Adrenal gland (tissue), 5 donors: ENCODE measurements around the gene ERV3-1.

Source experiments
- POLR2A ChIP-seq, 2 donors: fragments of 450-650 bp; IDR thresholded peaks; one replicate each; pipeline ENCODE4 v1.6.1; 2017; ENCODE audit warnings: antibody characterized with exemption in 2 of 2, mild to moderate bottlenecking in 2 of 2, moderate library complexity in 1 of 2
- TF ChIP-seq, protein P1 (sequence below), 6 experiments: fragments of 450-650 bp in 4 of 6; fragments of 200-600 bp in 2 of 6; sonication (generic) in 1 of 6; IDR thresholded peaks; 1 replicate in 5 of 6; 2 replicates in 1 of 6; pipeline versions ENCODE4 v1.5.1 to v1.8.0; 2016 to 2021; ENCODE audit warnings: antibody characterized with exemption in 6 of 6, mild to moderate bottlenecking in 2 of 6, moderate library complexity in 1 of 6
- donor health status: DM: no; HTN: no; CAD: no.

- TF ChIP-seq, protein P1, sequence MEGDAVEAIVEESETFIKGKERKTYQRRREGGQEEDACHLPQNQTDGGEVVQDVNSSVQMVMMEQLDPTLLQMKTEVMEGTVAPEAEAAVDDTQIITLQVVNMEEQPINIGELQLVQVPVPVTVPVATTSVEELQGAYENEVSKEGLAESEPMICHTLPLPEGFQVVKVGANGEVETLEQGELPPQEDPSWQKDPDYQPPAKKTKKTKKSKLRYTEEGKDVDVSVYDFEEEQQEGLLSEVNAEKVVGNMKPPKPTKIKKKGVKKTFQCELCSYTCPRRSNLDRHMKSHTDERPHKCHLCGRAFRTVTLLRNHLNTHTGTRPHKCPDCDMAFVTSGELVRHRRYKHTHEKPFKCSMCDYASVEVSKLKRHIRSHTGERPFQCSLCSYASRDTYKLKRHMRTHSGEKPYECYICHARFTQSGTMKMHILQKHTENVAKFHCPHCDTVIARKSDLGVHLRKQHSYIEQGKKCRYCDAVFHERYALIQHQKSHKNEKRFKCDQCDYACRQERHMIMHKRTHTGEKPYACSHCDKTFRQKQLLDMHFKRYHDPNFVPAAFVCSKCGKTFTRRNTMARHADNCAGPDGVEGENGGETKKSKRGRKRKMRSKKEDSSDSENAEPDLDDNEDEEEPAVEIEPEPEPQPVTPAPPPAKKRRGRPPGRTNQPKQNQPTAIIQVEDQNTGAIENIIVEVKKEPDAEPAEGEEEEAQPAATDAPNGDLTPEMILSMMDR (IDR thresholded peaks at IDR 0.05), result no peak
- TF ChIP-seq POLR2A (IDR thresholded peaks at IDR 0.05), result no peak
Observed at GRCh38 chr7:64990936-64991335, 15.6 kb downstream of the ERV3-1 start, which contains the start of gene ZNF117.
